IgD-negative memory B cell (primary cell): ENCODE results near the gene IL21R. TPM values are rescaled to one million over a fixed set of nuclear protein-coding genes. Genes with fewer than 3 reads are reported as not detected.
A peak's percentile ranks its signal among the peaks of the same experiment; 100 is the strongest.

Experiments used
- H3K27ac Mint-ChIP-seq, 3 donors: one replicate each; pipeline ENCODE4 v1.8.0; 2020 to 2022; ENCODE audit warnings: mild to moderate bottlenecking in 3 of 3, mixed read lengths in 3 of 3, moderate library complexity in 1 of 3
- H3K27me3 Mint-ChIP-seq: one replicate; pipeline ENCODE4 v1.8.0; 2021; ENCODE audit warnings: mixed read lengths
- H3K36me3 Mint-ChIP-seq: one replicate; pipeline ENCODE4 v1.8.0; 2020; ENCODE audit warnings: mild to moderate bottlenecking, mixed read lengths
- H3K4me1 Mint-ChIP-seq, 3 donors: one replicate each; pipeline ENCODE4 v1.8.0; 2020 to 2022; ENCODE audit warnings: mixed read lengths in 3 of 3, mild to moderate bottlenecking in 1 of 3
- H3K4me3 Mint-ChIP-seq, 4 donors: one replicate each; pipeline ENCODE4 v1.8.0; 2020 to 2022; ENCODE audit warnings: mild to moderate bottlenecking in 4 of 4, mixed read lengths in 4 of 4, moderate library complexity in 3 of 4
- H3K9me3 Mint-ChIP-seq, 3 donors: one replicate each; pipeline ENCODE4 v1.8.0; 2020 to 2021; ENCODE audit warnings: mixed read lengths in 3 of 3, mild to moderate bottlenecking in 1 of 3
- polyA plus RNA-seq: library from polyadenylated mRNA; unstranded; fragments of 300-500 nt; fragmentation: Illumina TruSeq; gene quantifications from one replicate; pipeline ENCODE4 v1.2.3, GENCODE V29; 2021

Gene IL21R
- polyA plus RNA-seq, 1 donor from 2014 or later = 2.2 TPM

DNA sequence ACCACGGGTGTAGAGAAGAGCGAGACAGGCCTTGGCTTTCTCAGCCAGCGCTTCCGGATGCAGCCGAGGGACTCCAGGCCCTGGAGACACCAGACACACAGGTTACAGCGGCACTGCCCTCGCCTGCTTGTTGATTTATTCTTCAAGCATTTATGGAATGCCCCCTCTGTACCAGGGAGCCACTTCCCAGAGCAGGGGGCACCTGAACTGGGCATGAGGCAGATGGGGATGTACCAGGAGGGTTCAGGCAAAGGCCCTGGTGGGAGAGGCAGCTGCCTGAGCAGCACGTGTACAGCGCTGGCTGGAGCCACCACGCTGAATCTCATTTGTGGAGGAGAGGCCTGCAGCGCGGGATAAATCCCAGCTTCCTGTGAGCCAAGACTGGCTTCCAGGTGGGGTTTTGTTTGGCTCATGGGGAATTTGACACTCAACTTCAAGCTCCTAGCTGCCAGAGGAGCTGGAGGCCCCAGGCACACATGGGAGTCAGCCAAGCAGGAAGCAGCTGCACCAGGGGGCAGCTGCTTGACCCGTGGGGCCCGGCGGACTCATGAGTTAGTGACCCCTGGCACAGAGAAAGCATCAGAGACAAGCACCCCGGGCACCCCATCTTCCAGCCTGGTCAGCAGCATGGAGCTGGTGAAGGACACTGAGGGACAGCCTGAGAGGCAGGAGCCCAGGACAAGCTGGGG, 59.7 kb downstream of the IL21R start:
- Mint-ChIP-seq H3K27me3 (no peaks in the 10 kb centered on the region), H3K36me3 (no peaks in the 10 kb centered on the region), H3K9me3 (no peaks in the 10 kb centered on the region), H3K27ac (no peak overlapping the region), H3K4me3 (no peak overlapping the region), H3K4me1 (peaks cover 0 to 4% (median 0%) of the 10 kb centered on the region in 3 donors)

DNA sequence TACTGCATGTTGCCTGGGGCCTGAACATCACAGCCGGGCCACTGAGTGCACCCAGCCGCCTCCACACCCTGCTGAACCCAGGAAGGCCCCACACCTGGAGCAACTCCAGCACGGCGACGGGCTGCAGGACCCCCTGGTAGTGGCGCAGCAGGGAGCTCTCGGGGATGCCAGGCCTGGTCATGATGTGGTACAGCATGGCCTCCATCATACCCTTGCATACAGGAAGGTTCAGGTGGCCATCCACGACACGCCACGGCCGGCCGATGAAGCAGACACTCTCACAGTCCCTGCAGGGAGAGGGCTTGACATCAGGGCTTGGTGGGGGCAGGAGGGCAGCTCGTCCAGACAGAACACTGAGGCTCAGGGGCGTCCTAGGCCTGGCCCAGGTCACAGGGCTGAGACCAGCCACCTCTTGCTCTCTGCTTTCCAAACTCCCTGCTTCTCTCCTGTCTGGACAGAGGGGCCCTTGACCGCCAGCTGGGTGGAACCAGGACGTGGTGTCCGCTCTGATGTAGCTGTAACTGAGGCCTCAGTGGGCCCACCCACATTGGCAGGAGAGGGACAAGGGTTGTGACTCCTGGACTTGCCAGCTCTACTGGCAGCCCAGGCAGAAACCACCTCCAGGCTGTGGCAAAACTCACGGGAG, 60.3 kb downstream of the IL21R start:
- peaks cover 0 to under 1% (median 0%) of the 10 kb centered on the region in 3 donors for H3K4me1 Mint-ChIP-seq
- no peak overlapping the region for H3K27ac Mint-ChIP-seq
- H3K9me3 Mint-ChIP-seq = no peaks in the 10 kb centered on the region
- H3K4me3 Mint-ChIP-seq = no peak overlapping the region
- no peaks in the 10 kb centered on the region for H3K27me3 Mint-ChIP-seq
- no peaks in the 10 kb centered on the region for H3K36me3 Mint-ChIP-seq

DNA sequence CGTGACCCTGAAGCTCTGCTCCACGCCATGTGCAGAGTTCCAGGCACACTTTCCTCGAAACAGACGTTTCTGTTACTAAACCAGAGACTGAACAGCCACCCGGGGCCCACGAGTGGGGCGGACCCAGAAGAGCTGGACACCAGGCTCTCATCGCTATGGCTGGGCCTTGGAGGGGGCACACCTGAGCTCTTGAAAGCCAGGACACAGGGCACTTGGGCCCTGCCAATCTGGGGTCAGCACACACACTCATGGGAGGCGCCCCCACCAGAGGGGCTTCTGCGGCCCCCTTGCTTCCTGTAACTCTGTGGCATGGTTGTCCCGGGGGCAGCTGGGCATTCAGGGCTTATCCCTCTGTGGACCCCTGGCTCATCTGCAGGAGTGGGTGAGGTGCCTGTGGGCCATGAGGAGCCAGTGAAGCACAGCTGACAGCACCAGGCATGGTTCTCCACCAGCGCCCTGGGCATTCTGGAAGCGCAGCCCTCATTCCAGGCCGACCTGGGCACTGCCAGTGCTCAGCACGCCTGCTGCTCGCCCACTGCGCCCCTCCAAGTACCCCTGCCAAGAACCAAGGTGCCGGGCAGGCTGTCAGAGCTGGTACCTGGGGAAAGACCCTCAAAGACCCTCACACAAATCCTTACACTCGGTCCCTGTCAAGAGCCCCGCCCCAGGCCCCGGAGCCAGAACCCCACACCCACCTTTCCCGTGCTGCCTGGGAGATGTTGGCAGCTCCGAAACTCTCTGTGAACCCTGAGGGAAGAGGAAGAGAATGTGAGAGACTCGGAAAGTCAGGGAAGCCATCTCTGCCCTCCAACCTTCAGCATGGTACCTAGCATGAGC, 61.1 kb downstream of the IL21R start:
- peak overlapping the region in 1 of 4 donors; percentile 47 for H3K4me3 Mint-ChIP-seq
- no peaks in the 10 kb centered on the region for H3K4me1 Mint-ChIP-seq
- no peaks in the 10 kb centered on the region for H3K27me3 Mint-ChIP-seq
- peaks cover 5% of the 10 kb centered on the region for H3K36me3 Mint-ChIP-seq
- H3K27ac Mint-ChIP-seq = peak overlapping the region in 1 of 3 donors; percentile 48
- peaks cover 0 to under 1% (median 0%) of the 10 kb centered on the region in 3 donors for H3K9me3 Mint-ChIP-seq

DNA sequence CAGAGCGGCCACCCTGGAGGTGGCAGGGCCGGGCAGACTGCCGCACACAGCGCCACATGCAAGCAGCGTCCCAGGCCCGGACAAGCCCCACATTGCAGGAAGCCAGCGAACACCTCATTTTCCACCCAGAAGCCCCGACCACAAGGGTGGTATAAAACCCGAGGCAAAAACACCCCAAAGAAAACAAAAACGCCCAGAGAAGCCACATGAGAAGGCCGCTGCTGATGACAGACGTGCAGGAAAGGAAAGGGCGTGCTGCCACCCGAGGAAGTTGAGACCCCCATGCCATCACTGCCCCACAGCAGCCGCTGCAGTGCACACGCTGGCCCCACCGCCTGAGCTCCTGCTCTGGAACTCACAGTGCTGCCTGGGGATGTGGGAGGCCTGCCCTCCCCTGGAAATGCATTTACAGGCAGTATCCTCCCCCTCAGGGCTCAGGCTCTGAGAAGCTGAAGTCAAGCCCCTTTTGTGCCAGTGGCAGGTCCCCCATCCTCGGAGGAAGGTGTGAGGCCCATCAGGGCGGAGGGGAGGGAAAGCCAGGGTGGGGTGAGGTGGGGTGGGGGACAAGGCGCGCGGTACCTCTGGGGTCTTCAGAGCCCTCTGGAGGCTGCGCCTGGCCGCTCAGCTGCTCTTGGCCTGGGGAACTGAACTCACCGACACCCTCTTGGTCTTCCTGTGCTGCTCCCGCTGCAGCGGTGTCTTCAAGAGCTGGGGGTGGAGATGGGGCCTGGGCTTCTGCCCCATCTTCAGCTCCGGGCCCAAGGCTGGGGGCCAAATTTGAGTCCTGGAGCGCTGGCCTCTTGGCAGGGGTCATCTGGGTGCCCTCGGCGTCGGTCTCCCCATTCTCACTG, 62.0 kb downstream of the IL21R start:
- peak overlapping the region in 2 of 4 donors; percentile 47 to 67 for H3K4me3 Mint-ChIP-seq
- H3K4me1 Mint-ChIP-seq = no peaks in the 10 kb centered on the region
- peak overlapping the region in 1 of 3 donors; percentile 48 for H3K27ac Mint-ChIP-seq
- peaks cover 8% of the 10 kb centered on the region for H3K36me3 Mint-ChIP-seq
- peaks cover 0 to 2% (median 0%) of the 10 kb centered on the region in 3 donors for H3K9me3 Mint-ChIP-seq
- no peaks in the 10 kb centered on the region for H3K27me3 Mint-ChIP-seq

DNA sequence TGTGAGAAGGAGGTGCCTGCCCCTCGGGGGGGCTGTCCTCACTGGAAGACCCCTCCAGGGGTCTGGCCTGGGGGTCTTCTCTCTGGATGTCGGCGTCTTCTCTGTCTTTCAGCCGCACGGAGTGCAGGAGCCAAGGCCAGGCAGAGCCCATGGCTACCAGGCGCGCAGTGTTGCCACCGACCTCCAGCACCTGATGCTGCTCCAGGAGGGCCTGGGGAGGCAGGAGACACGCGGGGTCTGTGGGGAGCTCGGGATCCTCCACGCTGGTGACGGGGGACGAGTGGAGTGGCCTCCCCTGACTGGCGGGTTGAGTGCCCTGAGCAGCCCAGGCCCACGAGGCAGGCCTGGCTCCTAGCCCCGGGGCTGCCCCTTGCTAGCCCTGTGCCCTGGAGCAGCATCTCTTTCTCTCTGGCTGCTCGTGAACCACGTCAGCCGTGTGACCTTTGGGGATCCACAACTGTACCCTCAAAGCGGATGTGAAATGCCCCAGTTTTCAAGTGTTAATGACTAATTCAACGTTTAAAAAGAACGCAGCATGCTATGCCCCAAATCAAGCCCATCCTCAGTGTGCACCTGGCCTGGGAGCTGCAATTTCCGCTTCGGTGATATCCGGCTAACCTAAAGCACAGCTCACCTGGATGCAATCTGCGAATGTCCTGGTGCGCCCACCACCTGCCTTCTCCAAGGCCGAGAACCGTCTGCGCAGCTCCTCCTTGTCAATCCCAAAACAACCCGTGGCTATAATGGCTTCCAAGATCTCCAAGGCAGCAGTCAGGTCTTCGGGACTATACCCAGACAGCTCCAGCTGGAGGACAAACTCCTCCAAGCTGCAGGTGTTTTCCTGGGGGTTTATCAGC, 62.9 kb downstream of the IL21R start:
- peaks cover 0 to 2% (median 0%) of the 10 kb centered on the region in 3 donors for H3K9me3 Mint-ChIP-seq
- peak overlapping the region in 1 of 3 donors; percentile 31 for H3K27ac Mint-ChIP-seq
- H3K4me3 Mint-ChIP-seq = peak overlapping the region in 1 of 4 donors; percentile 49
- no peaks in the 10 kb centered on the region for H3K27me3 Mint-ChIP-seq
- peaks cover 12% of the 10 kb centered on the region for H3K36me3 Mint-ChIP-seq
- no peaks in the 10 kb centered on the region for H3K4me1 Mint-ChIP-seq

DNA sequence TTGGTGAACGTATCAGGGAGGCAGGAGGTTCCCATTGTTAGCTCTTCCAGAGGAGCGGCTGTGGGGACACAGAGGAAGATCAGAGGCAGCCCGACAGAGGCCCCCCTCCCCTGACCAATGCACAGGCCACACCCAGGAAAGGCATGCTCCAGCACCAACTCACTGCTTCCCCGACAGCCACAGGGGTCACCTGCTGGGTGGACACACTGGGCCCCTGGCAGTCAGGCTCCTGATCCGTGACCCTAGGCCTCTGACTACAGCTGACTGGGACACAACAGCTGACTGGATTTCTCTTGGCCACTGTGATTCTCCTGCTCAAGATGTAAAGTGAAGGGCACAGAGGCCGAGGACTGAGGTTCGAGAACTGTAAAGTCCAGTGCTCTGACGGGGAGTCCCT, 63.5 kb downstream of the IL21R start:
- Mint-ChIP-seq H3K4me3 (peak overlapping the region in 1 of 4 donors; percentile 49), H3K36me3 (peaks cover 14% of the 10 kb centered on the region), H3K27ac (no peak overlapping the region), H3K9me3 (peaks cover 0 to 2% (median 0%) of the 10 kb centered on the region in 3 donors), H3K27me3 (no peaks in the 10 kb centered on the region), H3K4me1 (no peaks in the 10 kb centered on the region)

DNA sequence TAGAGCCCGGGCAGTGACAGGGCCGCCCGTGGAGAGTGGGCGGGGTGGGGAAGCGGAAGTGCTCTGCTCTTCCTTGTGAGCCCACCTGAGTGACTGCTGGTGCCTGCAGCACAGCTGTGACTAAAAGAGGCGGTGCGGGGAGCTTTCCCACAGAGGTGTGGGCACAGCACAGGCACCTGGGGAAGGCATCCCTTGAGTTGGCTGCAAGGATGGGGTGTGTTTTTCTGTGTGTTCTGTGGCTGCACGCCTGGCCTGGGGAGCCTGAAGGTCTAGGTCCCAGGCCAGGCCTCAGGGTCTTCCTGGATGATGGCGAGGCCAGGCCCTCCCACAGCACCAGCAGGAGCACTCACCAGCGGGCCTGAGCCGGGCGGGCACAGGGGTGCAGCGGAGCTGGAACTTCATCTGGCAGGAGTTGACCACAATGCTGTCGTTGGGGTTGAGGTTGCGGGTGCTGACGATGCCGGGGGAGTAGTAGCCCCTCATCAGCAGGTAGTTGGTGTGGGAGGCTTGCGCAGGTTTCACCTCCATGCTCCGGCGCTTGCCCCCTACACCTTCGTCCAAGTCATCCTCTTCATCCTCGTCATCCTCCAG, 67.1 kb downstream of the IL21R start:
- Mint-ChIP-seq H3K9me3 (peaks cover 0 to 2% (median 0%) of the 10 kb centered on the region in 3 donors), H3K27me3 (no peaks in the 10 kb centered on the region), H3K27ac (no peak overlapping the region), H3K4me3 (no peak overlapping the region), H3K36me3 (peaks cover 21% of the 10 kb centered on the region), H3K4me1 (no peaks in the 10 kb centered on the region)

DNA sequence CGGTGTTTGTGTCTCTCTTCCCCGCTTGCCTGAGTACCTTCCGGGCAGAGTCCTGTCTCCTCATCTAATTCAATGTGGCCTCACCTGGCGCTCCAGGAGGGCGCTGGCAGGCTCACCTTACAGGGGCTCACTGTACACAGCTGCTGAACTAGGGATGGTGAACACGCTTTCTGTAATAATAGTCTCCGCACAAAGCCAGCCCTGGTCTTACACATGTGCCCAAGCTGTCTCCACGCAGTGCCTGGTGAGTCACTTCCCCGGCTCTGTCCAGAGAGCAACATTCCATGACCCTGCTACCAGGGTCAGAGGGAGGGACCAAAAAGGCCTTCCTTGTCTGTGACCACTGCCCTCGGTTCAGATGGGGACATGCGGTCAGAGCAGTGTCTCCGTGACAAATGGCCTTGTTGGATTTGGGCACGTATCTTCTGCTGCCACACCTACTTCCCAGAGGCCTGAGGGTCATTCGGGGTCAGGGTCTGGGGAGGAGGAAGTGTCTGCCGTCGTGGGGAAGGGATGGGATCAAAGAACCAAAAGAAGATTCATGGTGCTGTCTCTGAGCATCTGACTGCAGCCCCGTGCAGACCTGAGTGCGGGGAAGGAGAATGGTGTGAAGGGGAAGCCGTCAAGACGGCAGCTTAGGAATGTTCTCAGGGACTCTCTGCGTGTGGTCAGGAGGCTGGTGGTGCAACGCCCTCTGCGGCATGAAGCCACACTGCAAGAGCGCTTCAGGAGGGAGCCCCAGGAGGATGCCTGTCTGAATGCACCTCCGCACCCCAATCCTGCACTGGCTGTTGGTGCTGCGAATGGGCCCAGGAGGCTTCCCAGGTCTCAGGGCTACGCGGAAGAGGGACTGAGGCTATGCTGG, 68.8 kb downstream of the IL21R start:
- Mint-ChIP-seq H3K27ac (peak overlapping the region in 1 of 3 donors; percentile 10), H3K4me3 (no peak overlapping the region), H3K4me1 (no peaks in the 10 kb centered on the region), H3K36me3 (peaks cover 30% of the 10 kb centered on the region), H3K9me3 (peaks cover 0 to 2% (median 0%) of the 10 kb centered on the region in 3 donors), H3K27me3 (no peaks in the 10 kb centered on the region)

DNA sequence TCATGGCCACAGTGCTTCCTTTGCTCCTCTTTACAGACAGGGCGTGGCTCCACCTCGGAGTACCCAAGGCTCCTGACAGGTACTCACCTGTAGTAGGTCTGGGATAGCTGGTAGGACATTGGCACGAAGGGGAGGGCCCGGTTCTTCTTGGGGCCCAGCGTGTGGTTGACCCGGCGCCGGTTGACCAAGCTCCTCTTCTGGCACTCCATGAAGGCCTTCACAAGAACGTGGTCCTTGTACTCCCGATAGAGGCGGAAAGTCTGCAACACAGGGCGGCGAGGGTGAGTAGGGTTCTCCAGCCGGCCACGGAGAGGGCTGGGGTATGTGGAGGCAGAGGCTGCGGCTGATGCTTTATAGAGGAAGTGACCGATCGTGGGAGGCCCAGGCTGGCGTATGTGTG, 69.7 kb downstream of the IL21R start:
- Mint-ChIP-seq H3K36me3 (peaks cover 30% of the 10 kb centered on the region), H3K4me1 (no peaks in the 10 kb centered on the region), H3K9me3 (peaks cover 0 to 2% (median 0%) of the 10 kb centered on the region in 3 donors), H3K27ac (peak overlapping the region in 1 of 3 donors; percentile 10), H3K4me3 (no peak overlapping the region), H3K27me3 (no peaks in the 10 kb centered on the region)

DNA sequence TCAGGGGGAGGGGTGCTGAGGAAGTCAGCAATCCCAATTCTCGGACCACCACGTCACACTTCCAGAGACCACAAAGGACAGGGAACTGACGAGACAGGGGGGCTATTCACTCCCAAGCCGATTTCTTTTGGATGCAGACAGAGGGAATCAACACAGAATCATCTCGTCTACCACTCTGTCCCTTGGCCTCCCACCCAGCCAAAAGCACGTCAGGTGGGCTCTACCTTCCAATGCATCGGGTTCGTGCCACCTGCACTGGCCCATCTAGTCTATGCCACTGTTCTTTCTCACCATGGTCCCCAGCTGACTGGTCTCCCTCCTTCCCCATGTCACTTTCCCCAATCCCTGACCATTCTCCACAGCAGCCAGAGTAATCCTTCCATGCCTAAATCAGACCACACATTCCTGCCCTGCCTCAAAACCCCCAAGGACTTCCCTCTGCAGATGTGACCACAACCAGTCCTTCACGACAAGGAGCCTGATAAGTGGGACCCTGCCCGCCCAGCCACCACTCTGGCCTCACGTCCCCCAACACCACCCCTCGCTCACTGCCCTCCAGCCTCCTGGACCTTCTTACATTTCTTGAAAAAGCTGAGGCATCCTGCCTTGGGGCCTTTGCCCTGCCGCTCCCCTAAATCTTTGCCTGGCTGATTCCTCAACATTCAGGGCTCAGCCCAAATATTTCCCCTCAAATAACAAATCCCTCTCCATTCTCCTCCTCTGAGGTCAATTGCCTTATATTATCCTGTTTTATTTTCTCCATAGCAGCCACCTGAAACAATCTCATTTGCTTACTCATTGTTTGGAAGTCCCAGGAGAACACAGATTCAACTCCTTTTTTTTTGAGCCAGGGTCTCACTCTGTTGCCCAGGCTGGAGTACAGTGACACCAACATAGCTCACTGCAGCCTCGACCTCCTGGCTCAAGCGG, 70.4 kb downstream of the IL21R start:
- peaks cover 0 to 2% (median 0%) of the 10 kb centered on the region in 3 donors for H3K9me3 Mint-ChIP-seq
- H3K27ac Mint-ChIP-seq = peak overlapping the region in 2 of 3 donors; percentile 43 to 67
- H3K36me3 Mint-ChIP-seq = peaks cover 30% of the 10 kb centered on the region
- peak overlapping the region in 1 of 4 donors; percentile 44 for H3K4me3 Mint-ChIP-seq
- no peaks in the 10 kb centered on the region for H3K4me1 Mint-ChIP-seq
- H3K27me3 Mint-ChIP-seq = no peaks in the 10 kb centered on the region

DNA sequence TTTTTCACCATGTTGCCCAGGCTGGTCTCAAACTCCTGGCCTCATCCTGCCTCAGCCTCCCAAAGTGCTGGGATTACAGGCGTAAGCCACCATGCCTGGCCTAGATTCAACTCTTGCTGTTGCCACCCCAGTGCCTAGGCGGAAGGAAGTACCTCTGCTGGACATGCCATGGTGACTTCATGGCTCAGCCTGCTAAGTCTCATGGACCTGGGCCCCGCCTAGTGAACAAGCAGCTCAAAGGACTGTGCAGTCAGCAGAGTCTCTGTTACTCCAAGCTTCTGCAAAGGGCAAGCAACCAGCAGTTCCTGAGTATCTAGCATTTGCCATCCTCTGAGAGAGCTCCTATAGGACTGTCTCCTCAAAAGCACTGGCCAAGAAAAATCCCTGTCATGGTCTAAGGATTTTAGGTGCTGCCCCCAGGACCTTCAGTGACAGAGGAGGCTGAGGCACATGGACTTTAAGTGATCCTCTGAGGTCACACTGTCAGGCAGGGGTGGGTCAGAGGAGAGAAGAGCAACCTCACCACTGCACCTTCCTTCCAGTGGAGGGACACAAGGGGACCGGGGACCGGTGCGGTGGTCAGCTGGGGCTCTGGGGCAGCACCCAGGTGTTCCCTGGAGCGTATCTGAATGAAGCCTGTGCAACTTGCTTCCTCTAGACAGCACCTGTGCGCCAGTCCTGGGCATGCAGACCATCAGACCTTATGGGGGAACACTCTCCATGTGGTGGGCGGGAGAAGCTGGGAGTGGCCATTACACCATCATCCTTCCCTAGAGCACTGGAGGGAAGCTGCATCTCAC, 71.3 kb downstream of the IL21R start:
- Mint-ChIP-seq H3K9me3 (no peaks in the 10 kb centered on the region), H3K27me3 (no peaks in the 10 kb centered on the region), H3K27ac (no peak overlapping the region), H3K4me3 (no peak overlapping the region), H3K36me3 (peaks cover 24% of the 10 kb centered on the region), H3K4me1 (no peaks in the 10 kb centered on the region)
